Ascending aorta (tissue), 2 donors: Measurements from ENCODE around the gene C14orf180. TPM values are rescaled to one million over a fixed set of nuclear protein-coding genes. Genes with fewer than 3 reads are reported as not detected.

ENCODE experiments used
- DNase-seq, 2 donors: peaks; one replicate each; pipeline ENCODE4 v3.0.0-alpha.2; 2019; ENCODE audit warnings: low spot score in 2 of 2
- H3K27ac ChIP-seq, 2 donors: fragments of 200-600 bp; sonication (generic); one replicate each; pipeline ENCODE4 v1.5.1; 2016 to 2017; ENCODE audit warnings: mild to moderate bottlenecking in 1 of 2
- H3K27me3 ChIP-seq: fragments of 200-600 bp; sonication (generic); one replicate; pipeline ENCODE4 v1.5.1; 2017
- H3K36me3 ChIP-seq, 2 donors: fragments of 200-600 bp; sonication (generic); one replicate each; pipeline ENCODE4 v1.5.1; 2016
- H3K4me1 ChIP-seq, 2 donors: fragments of 200-600 bp; sonication (generic); one replicate each; pipeline ENCODE4 v1.5.1; 2016 to 2017; ENCODE audit warnings: mild to moderate bottlenecking in 1 of 2
- H3K4me3 ChIP-seq, 2 donors: fragments of 200-600 bp; sonication (generic); one replicate each; pipeline ENCODE4 v1.5.1; 2016 to 2017; ENCODE audit warnings: mild to moderate bottlenecking in 1 of 2
- H3K9me3 ChIP-seq, 2 donors: fragments of 200-600 bp; sonication (generic); one replicate each; pipeline ENCODE4 v1.5.1; 2016
- intact Hi-C: fragments of 100-400 bp; cut with DNase I; formaldehyde crosslinking; loops from one replicate; pipeline ENCODE4 v1.15.1; 2023
- total RNA-seq: library from RNA; depleted of rRNA; stranded (reverse); fragments of >200 nt; gene quantifications from one replicate; pipeline ENCODE4 v1.1.0, GENCODE V29; 2016
- TF ChIP-seq, protein P1 (sequence below), 3 experiments: fragments of 200-600 bp in 2 of 3; fragments of 450-650 bp in 1 of 3; sonication (generic) in 2 of 3; IDR thresholded peaks; one replicate each; pipeline ENCODE4 v1.5.1; 2016 to 2019; ENCODE audit warnings: antibody characterized with exemption in 3 of 3, mild to moderate bottlenecking in 1 of 3, moderate library complexity in 1 of 3

Gene C14orf180
- total RNA-seq, 1 donor from 2014 or later, result 0.21 TPM

DNA sequence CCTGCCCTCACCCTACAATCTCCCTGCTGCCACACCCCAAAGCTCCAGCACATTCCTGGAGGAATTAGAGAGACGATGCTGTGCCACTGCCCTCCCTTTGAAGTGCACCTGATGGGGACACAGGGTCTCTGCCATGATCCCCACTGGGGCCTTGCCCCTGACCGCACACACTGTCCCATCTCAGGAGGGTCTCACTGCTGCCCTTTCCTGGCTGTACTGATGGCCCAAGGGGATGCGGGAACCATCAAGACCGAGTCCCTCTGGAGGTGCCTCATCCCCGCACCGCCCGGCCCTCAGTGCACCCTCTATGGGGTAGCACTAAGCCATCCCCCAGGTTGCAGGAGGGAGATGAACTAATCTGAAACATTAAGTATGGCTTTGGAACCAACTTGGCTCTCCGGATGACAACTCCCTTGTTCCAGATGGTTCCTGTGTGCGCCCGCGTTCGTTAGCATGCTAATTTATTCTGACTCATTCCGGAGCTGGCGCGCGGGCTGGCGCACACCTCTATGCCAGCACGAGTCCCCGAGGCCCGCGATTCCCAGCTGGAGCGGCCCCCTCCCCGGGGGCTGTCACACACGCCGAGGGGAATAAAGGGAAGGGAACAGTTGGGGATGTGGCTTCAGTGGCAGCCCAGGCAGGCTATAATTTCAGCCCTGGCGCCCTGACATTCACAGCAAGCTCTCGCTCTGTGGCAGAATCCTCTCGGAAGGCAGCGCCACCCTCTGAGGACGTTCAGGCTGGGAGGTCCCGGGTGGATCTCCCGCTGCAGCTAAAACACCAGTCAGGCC is 34.2 kb upstream of the C14orf180 start:
- Histone ChIP-seq H3K4me1 (no peaks in the 10 kb centered on the region), H3K36me3 (no peaks in the 10 kb centered on the region), H3K27me3 (no peaks in the 10 kb centered on the region), H3K9me3 (no peaks in the 10 kb centered on the region), H3K4me3 (no peak overlapping the region), H3K27ac (no peak overlapping the region)
- TF ChIP-seq, protein P1, sequence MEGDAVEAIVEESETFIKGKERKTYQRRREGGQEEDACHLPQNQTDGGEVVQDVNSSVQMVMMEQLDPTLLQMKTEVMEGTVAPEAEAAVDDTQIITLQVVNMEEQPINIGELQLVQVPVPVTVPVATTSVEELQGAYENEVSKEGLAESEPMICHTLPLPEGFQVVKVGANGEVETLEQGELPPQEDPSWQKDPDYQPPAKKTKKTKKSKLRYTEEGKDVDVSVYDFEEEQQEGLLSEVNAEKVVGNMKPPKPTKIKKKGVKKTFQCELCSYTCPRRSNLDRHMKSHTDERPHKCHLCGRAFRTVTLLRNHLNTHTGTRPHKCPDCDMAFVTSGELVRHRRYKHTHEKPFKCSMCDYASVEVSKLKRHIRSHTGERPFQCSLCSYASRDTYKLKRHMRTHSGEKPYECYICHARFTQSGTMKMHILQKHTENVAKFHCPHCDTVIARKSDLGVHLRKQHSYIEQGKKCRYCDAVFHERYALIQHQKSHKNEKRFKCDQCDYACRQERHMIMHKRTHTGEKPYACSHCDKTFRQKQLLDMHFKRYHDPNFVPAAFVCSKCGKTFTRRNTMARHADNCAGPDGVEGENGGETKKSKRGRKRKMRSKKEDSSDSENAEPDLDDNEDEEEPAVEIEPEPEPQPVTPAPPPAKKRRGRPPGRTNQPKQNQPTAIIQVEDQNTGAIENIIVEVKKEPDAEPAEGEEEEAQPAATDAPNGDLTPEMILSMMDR (IDR thresholded peaks at IDR 0.05), result no peak
- peak in 1 of 2 donors; percentile 33 for DNase-seq
- intact Hi-C loops, result no loop called here

DNA sequence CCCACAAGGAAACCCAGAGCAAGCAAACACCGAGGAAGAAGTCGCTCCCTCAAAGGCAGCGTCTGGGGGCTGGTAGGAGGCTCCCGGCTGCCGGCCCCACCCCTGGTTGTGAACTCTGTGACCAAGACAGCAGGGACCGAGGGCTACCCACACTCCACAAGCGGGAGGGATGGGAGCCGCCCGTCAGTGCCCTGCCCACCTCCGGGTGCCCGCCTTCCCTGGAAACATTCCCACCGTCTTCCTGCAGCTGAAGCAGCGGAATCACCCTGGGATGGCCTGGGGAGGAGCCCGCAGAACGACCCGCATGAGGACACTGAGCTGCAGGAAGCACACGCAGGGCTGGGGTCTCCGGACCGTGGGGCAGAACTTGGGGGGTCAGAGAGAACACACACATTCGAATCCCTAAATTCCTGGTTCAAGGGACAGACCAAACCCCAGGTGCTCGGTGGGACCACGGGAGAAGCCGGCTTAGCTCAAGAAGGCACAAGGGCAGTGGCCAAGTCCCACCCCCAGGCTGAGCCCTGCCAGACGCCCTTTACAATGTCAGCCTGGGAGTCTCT is 33.5 kb upstream of the C14orf180 start:
- Histone ChIP-seq H3K4me1 (no peaks in the 10 kb centered on the region), H3K27ac (no peak overlapping the region), H3K36me3 (no peaks in the 10 kb centered on the region), H3K4me3 (no peak overlapping the region), H3K9me3 (no peaks in the 10 kb centered on the region), H3K27me3 (no peaks in the 10 kb centered on the region)
- intact Hi-C loops, result no loop called here
- TF ChIP-seq, protein P1 (IDR thresholded peaks at IDR 0.05), result no peak
- peak in 1 of 2 donors; percentile 31 for DNase-seq

DNA sequence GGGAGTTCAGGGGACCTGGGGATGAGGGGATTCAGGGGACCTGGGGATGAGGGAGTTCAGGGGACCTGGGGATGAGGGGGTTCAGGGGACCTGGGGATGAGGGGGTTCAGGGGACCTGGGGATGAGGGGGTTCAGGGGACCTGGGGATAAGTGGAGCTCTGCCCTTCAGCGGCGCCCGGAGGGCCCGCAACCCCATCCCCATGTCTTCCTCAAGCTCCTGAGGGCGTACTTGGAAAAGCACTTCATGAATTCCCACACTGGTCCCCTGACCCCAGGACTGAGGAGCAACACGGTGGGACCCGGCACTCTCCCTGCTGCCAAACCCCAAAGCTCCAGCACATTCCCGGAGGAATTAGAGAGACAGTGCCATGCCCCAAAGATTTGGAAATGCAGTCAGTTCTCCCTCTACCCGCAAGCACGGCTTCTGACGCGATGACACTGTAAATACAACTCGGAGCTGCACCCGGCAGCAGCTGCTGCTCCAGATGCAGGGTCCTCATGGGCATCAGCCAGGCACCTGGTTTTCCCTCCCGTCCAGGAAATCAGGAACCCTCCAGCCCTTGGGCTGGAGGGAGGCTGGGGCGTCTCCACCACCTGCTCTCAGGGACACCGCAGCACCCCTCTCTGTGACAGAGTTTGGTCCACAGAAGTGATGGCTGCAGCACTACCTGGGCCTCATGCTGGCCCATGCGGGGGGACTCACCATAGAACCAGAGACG is 32.8 kb upstream of the C14orf180 start:
- H3K27me3 ChIP-seq, result no peaks in the 10 kb centered on the region
- DNase-seq, result peak in 1 of 2 donors; percentile 44
- no peaks in the 10 kb centered on the region for H3K9me3 ChIP-seq
- no peak overlapping the region for H3K4me3 ChIP-seq
- no peak overlapping the region for H3K27ac ChIP-seq
- no peaks in the 10 kb centered on the region for H3K4me1 ChIP-seq
- TF ChIP-seq, protein P1 (IDR thresholded peaks at IDR 0.05), result no peak
- no peaks in the 10 kb centered on the region for H3K36me3 ChIP-seq
- intact Hi-C loops, result no loop called here

DNA sequence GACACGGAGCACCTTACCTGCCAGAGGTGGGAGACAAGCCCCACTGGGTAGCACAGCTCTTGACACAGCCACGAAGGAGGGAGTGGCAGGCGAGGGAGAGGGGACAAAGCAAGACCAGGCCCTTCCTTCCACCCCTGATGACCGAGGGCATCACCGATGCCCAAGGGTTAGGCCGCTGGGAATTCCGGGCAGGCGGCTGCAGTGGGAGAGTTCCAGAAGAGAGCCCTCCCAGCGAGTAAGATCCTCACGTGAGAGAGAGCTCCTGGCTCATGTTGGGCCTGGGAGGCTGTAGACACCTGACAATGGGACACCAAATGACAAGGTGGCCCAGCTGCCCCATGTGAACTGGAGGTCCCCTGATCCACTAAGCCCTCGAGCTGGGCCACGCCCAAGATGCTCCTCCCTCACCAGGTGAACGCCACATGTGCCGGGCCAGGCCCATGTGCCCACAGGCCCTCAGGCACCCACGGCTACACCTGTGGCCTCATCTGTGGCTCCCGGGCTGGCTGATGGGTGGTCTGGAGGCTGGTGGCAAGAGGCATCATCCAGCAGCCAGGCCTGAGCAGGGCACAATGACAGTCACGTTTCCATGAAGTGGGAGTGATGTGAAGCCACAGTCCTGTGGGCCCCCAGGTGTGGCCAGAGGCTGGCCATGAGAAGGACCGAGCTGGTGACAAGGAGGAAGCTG is 32.1 kb upstream of the C14orf180 start:
- Histone ChIP-seq H3K4me3 (no peak overlapping the region), H3K27ac (no peak overlapping the region), H3K27me3 (no peaks in the 10 kb centered on the region), H3K9me3 (no peaks in the 10 kb centered on the region), H3K36me3 (no peaks in the 10 kb centered on the region), H3K4me1 (no peaks in the 10 kb centered on the region)
- intact Hi-C loops, result no loop called here
- TF ChIP-seq, protein P1 (IDR thresholded peaks at IDR 0.05), result no peak
- peak in 1 of 2 donors; percentile 42 for DNase-seq

DNA sequence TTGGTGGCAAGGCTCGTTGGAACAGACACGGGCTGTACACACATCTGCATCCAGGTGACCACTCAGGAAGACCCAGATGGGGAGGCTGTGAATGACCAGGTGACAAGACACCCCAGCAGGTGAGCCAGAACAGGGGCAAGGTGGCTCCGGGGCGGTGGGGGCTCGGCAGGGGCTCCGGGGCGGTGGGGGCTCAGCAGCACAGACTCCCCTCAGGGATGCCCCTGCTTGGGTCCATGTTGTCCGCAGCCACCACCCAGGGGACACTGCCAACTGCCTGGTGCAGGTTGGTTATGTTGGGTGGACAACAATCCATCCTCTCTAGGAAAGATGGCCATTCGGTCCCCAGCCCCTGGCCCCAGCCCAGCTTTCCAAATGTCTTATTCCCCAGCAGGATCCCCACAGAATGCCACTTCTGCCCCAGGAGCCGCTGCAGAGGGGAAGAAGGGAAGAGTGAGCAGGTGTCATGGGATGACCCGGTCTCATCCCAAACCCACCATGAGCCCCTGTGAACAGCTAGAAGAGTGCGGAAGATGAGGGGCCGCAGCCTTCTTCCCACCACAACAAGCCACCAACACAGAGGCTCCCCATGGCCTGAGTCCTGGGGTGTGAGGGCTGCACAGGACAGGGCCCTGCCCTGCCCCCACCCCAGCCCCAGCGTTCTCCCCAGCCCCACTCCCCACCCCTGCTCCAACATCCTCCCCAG is 31.4 kb upstream of the C14orf180 start:
- Histone ChIP-seq H3K27ac (no peak overlapping the region), H3K36me3 (no peaks in the 10 kb centered on the region), H3K9me3 (no peaks in the 10 kb centered on the region), H3K4me1 (no peaks in the 10 kb centered on the region), H3K27me3 (no peaks in the 10 kb centered on the region), H3K4me3 (no peak overlapping the region)
- peak in 1 of 2 donors; percentile 34 for DNase-seq
- intact Hi-C loops, result no loop called here
- TF ChIP-seq, protein P1 (IDR thresholded peaks at IDR 0.05), result no peak
